ENCODE measurements around the gene MYO5B.

Gene MYO5B

DNA sequence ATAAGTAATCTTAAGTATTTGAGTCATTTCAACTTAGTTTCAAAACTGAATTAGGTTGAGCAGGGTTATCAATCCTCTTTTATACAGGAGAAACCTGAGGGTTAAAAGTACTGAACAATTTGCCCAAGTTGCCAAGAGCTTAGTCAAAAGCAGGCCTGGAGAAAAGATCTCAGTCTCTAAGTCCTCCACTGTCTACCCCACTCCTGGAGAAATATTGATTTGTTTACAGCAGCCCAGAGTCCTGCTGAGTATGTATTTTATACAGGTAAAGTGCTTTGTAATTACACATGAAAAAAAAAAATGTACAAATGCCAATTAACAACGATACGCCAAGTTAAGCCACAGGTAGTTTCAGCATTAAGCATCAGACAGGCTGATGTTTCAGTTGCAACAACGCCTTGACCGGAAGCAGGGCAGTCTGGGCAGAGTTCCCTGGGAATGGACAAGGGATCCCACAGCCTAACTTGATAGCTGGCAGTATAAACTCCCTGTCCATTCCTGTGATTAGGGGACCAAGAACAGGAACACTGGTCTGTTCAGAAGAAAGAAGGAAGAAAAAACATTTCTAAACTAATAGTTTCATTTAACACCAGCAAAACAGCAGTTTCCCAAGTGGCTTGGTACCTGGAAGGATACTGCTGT, 132.9 kb downstream of the MYO5B start:
- no peak for DNase-seq

DNA sequence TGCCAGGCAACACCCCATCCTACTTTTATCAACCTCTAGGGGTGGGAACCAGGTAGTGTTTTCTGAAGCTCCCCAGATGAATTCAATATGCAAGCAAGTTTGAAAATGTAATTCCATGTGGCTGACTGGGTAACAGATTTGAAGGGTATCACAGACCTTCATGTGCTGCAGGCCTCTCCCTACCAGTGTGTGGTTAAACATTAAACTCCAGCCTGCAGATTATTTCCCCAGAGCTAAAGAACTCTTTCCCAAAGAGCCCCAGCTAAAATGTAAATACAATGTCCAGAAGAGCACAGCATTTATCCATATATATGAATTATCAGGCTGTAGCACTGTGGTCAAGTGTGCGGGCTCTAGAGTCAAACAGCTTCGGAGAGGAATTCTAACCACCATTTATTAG, 134.1 kb downstream of the MYO5B start:
- no peak for DNase-seq

DNA sequence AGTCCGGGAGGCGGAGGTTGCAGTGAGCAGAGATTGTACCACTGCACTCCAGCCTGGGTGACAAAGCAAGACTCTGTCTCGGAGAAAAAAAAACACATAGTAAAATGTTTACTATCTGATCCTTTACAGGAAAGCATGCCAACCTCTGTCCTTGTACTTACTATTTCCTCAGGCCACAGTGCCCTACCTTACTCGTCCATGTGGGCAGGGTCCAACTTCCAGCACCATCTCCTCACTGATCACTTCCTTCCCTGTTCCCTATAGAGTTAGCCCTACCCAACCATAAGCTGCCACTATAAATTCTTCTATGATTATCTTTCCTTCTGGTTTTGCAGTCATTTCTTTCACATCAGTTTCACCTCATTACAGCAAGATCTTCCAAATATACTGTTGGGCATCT, 136.2 kb downstream of the MYO5B start:
- DNase-seq, result no peak

DNA sequence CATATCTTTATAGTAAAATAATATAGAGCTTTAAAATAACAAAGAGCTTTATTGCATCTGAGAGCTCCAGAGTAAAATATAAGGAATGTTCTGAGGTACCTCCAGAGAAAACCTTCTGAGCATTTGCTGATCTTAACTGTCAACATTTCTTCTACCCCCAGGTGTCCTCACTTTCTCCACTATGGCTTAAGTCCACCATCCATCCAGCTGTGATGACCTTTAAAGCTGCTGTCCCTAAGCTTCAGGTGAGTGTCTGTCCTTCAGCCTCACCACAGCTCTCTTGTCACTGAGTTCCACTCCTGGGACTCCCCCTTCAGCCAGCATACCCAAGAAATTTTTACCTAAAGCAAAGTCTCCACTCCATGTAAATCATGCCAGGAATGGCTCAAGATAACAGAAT, 137.9 kb downstream of the MYO5B start:
- no peak for DNase-seq

DNA sequence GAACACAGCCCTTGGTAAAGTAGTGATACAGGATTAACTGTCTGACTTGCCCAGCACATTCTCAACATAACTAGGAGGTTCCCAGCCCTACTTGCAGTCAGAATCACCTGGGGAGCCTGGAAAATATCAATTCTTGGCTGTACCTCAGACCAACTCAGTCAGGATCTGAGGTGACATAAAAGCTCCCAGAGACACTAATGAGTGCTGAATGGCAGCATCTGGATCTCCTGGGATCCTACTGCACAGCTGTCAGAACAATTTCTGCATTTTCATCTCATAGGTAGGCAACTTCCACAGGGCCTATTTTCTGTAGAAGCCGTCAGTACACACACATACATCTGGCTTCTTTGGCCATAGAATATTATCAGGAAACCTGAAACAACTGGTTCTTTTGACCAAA, 138.8 kb downstream of the MYO5B start:
- DNase-seq, result no peak

DNA sequence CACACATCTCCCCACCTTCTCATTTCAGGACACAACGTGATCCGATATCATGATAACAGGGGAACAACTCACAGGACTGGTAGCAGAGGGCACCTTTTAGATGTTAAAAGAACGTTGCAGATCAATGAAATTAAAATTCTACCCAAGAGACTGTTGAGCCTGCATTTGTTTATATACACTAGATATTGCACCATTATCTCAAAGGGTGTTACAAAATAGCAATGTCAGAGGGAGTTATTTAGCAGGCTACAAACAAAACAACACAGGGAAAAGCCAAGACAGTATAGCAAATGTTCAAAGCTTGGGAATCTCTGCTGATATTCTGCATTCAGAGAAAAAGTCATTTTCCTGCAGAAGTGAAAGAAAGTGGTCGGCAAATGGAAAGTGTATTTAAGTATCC, 139.5 kb downstream of the MYO5B start:
- DNase-seq, result no peak

DNA sequence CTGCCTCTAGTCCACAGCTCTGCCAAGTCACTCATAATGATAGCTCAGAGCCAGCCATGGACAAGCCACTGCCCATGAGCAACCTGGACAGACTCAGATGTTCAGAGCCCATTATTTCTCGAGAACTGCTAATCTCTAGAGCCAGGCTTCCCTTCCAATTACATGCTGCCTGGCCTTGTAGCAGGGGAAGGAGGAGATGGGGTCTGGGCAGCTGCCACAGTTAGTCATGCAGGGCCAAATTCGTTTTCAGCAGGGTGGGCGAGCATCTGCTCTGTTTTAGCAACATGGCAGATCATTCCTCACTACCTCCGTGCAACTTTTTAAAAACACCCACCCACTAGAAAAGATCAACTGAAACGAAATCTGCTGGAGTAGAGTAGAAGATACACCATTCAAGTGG, 141.8 kb downstream of the MYO5B start:
- DNase-seq, result no peak

DNA sequence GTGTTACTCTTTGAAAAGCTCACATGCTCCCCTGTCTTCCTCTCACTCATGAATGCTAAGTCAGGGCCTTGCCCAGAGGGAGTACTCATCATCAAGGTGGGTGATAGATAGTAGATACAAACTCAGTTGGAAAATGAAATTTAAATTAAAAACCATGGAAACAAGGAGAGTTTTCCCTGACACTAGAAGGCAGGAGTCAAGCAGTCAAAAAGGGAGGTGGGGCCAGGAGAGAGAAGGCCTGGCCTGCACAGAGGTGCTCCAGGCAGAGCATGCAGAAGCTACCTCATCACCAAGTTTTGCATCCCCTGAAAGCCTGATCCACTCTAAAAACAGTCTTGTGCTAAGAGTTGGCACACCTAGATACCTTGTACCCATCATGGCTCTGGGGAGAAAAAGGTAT, 143.7 kb downstream of the MYO5B start:
- DNase-seq, result no peak

DNA sequence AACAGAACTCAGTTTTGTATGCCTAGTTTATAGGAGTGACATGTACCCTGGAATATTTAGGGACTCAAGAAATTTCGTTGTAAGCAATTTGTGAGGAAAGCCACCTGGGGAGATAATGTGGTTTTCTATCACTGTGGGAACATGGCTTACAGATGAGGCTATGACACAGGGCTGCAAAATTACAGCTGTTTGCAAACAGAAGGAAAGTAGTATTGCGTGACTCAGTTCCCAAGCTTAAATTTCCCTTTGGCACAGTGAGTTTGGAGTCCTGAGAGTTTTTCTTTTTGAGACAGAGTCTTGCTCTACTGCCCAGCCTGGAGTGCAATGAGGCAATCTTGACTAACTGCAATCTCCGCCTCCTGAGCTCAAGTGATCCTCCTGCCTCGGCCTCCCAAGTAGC, 149.8 kb downstream of the MYO5B start:
- DNase-seq, result no peak

DNA sequence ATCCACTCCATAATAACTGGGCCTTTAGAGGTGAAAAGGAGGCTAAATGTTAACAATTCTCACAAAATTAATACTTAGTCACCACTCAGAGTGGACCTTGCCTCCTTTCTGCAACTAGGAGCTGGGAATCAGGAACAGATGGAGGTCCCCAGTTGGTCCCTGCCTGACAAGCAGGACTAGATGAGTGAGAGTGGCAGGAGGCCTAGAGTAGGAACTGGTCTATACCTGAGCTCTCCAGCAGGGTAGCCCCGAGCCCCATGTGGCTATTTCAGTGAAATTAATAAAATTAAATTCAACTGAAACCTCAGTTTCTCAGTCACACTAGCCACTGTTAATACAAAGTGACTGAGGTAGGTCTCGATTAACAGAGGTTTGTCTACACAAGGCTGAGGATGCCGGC, 150.5 kb downstream of the MYO5B start:
- DNase-seq, result no peak

DNA sequence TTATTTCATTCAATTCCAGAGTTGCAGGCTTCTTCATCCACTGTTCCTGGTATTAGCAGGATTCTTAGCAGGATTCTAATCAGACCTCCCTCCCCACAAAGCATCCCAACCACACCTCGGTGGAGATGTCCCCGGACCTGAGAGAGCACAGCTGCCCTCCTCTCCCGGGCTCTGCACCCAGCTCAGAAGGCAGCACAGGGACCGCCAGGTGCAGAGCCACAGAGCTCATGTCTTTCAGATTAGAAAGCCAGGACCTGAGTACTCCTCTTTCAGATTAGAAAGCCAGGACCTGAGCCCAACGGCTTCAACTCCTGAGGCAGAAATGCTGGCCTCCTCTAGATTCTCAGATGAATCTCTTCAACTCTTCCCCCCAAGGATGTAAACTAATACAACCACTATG, 152.3 kb downstream of the MYO5B start:
- DNase-seq, result no peak

DNA sequence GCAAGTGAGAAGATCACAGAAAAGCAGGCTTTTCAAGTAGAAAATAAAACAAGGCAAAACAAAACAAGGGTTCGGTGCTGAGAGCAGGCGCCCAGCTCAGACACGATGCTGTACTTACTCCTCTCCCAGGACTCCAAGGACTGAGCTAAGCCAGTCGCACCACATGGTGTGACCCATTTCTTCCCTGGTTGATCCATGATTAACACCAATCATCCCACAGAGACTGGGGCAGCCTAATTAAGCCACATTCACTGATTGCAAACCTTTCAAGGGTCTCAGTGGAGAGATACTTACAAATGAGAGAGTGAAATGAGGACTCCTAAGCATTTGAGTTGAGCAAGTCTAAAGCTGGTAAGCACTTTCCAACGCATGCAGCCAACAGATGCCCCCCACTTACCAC, 155.2 kb downstream of the MYO5B start:
- DNase-seq, result no peak

DNA sequence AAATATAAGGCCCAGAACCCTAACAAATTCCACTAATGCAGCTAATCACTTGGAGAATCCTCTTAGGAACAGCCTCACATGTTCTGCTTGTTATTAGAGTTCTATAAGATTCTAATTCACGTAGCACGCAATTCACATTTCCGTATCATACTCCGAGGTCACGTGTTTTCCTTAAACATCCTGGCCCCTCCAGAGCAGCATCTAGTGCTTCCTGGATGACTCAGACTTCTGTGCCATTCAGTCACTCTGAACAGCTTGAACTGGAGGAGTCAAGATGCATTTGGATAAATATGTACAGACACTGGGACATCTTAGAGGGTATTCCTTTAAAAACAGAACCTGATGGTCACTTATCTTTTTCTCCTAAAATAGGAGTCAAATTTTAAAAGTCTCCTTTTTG, 156.5 kb downstream of the MYO5B start:
- DNase-seq, result no peak

DNA sequence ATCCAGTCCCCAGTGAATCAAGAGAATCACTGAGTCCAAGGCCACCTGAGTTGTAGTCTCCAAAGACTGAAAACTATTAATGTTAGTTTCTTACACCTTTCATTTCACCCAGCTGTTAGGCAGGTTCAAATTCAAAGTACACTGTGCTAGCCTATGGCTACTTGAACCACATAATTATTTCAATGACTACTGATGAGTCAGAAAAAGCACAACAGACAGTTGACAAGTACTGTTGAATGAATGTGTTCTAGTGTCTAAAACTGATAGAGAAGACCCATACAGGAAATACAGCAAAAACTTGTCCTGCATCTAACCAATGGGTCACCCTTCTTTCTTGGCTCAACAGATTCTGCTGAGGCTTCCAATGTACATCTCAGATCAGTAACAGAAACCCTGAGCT, 160.9 kb downstream of the MYO5B start:
- no peak for DNase-seq

DNA sequence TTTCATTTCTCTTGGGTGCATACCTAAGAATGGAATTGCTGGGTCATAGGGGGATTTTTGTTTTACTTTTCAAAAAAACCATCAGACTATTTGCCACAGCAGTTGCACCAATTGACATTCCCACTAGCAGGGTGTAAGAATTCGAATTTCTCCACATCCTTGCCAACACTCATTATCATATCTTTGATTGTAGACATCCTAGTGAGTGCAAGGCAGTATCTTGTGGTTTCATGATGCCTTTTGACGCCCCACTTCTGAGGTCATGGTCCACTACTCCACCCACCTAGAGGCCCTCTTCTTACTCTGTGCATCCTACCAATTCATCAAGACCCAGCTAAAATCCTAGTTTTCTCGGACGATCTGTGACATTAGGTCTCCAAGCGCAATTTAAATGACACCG, 161.9 kb downstream of the MYO5B start:
- DNase-seq, result no peak

DNA sequence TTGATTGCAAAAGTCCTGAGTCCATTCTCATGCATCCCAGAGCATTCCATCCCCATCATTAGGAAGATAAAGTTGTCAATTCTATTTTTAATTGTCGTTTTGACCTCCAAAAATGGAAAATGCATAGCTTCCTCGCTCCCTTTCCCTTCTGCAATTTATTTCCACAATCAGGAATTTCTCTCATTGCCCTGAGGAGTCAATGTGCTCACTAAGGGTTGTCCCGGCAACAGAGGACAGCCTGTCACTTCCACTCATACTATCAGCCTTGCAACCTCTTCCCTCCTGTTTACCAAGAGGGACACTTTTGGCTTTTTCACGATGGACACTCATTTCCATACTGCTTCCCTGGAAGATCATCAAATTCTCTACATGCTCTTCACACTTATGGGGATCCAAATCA, 164.8 kb downstream of the MYO5B start:
- no peak for DNase-seq

DNA sequence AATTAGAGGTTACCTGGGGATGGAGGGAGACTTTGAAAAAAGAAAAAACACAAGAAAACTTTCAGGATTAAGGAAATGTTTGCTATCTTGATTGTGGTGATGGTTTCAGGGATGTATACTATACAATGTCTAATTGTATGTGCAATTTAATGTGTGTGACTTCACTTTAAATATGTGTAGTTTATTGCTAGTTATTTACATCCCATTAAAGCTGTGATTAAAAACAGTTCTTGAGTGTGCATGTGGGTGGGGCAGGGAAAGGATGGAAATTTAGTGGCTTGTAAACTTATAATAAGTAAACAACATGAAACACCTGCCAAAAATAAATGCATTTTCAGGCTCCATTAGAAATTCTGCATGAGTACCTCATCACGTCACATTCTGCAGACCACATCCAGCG, 167.0 kb downstream of the MYO5B start:
- no peak for DNase-seq

DNA sequence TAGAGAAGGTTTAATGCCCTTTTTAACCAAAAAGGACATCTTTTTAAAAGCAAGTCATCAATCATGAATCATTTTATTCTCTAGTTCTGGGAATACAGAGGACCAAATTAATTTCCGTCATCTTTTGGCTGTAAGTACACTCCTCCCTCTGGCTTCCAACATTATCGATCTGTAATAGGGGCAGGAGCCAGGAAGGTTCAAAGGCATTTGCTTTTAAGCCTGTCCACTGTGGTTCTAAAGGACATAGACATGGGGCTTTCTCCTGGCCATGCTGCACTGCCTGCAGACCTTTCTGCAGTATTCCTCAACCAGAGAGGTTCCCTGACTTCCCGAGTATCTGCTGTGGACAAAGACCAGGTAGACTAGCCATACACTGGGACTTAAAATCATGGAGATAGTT, 170.5 kb downstream of the MYO5B start:
- no peak for DNase-seq

DNA sequence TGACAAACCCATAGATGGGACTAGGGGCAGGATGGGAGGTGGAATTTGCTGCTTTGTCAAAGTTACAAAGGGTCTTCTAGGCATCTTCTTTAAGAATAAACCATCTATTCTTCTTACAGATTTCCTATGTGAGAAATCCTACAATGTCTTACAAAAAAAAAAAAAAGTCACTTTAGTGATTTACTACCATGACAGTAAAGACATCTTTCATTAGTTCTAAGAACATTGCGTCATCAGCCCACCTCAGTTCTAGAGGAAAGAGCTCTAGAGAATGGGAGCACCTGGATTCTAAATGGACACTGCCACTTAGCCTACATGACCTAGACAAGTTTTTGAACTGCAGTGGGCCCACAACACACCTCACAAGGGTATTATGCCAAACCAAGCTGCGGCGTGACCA, 172.0 kb downstream of the MYO5B start:
- DNase-seq, result no peak

DNA sequence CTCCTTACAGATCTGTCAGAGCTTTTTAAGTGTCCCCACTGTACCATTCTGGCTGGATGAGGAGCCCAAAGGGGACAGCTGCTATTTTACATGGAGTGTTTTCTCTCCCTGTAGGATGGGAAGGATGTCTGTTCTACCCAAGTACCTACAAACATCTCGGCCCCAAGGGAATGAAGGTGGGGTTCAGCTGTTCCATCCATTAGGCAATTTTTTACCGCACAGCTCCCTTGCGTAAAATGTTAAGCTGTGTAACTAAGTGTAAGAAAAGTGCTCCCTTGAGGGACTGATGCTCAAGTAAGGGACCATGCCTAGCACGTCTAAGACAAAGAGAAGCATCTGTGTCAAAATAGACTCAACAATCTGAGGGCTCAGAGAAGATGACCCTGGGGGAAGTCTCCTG, 180.3 kb downstream of the MYO5B start:
- no peak for DNase-seq

DNA sequence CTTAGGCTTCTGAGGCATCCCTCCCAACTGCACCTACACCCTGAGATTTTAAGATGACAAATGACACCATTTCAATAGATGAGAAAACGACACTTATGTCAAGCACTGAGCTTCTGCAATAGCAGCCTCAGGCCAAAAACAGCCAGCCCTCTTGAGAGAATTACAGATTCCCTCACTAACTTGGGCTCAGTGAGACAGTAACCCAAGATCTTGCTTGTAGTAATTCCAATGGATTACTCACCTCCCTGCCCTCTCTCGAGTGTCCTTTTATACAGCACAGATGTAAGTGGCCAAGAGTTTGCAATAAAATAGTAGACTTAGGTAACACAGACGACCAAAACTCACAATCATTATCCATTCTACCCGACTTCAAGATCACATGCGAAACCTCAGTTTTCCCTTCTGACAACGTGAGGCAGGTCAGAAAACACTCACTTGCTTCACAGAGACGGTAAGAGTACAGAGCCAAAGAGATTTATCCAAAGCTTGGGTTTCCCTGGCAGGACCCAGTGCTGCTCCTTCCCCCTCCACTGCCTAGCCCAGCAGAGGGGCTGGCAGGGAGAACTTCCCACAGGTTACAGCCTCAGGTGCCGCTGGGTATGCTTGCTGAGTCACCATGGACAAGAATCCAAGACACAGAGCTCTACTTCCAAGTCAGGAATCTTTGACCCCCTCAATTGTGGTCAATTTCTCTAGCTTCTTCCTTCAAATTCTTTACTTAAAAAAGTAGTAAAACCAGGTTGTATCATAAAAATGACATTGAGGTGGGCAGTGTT, 181.4 kb downstream of the MYO5B start:
- DNase-seq, result no peak

DNA sequence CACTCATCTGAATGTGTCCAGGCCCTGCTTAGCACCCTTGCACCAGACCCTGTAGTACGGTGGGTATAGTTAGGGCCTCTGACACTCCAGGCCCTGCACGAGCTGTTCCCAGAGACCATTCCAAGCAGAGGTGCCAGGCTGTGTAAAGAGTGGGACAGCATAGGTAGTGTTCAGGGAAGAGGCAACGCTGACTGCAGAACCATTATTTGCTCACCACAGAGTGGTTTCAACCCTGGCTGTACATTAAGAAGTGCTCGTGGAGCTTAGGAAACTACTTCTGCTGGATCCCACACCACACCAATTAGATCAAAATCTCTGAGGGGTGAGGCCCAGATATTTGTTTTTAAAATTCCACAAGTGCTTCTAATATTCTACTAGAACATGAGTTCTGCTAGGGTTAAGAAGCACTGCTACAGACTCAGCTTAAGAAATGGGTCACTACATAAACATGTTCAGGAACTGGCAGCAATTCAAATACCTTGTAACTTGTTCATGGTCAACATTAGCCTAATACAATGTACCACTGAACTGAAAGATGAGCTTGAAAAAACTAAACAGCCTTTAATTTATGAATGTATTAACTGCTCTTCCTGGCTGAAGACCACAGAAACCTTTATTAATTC, 183.0 kb downstream of the MYO5B start:
- no peak for DNase-seq

DNA sequence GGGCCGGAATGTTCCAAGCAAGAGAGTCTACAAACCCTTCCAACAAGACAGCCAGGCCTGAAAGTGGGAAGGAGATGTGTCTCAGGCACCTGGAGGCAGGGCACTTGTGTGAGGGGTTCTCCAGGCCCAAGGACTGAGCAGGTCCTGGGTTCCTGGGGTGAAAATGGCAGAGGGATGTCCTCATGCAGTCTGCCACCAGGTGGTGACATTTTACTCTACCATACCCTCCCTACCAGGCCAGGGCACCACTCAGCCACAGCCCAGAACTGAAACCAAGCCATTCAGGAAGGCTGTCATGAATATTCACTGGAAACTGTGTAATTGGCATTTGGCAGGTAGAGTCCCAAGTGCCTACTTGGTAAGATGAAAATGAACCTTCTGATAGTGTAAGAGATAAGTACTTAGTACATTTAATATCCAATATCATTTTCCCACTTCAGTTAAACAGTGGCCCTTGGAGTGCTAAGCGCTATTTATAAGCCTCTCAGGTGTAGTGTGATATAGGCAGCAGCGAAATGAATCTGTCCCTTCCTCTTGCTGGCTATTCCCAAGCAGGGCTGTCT, 185.1 kb downstream of the MYO5B start:
- DNase-seq, result peak; percentile 67

DNA sequence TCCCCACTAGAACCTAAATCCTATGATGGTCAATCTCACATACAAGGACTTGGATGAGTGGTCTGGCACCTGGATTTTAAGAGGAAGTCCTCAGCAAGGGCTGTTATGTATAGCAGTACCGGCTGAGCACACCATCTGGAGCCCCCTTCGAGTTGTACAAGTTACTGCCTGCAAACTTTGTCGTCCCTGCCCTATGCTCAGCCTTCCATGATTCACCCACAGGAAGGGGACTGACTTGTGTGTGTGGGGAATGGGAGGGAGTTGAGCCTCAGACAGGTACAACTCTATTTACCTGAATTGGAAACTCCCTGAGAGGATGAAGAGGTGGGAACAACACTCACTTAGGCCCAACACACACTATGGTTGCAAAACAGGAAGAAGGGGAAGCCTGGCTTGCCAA, 186.6 kb downstream of the MYO5B start:
- DNase-seq, result no peak

All from activated effector memory CD4-positive, alpha-beta T cell treated with anti-CD3 and anti-CD28 coated beads, Interleukin-2, amount 50 U/mL, for 16 hours (primary cell).